Measurements from ENCODE around the gene THEM4.

Gene THEM4

DNA sequence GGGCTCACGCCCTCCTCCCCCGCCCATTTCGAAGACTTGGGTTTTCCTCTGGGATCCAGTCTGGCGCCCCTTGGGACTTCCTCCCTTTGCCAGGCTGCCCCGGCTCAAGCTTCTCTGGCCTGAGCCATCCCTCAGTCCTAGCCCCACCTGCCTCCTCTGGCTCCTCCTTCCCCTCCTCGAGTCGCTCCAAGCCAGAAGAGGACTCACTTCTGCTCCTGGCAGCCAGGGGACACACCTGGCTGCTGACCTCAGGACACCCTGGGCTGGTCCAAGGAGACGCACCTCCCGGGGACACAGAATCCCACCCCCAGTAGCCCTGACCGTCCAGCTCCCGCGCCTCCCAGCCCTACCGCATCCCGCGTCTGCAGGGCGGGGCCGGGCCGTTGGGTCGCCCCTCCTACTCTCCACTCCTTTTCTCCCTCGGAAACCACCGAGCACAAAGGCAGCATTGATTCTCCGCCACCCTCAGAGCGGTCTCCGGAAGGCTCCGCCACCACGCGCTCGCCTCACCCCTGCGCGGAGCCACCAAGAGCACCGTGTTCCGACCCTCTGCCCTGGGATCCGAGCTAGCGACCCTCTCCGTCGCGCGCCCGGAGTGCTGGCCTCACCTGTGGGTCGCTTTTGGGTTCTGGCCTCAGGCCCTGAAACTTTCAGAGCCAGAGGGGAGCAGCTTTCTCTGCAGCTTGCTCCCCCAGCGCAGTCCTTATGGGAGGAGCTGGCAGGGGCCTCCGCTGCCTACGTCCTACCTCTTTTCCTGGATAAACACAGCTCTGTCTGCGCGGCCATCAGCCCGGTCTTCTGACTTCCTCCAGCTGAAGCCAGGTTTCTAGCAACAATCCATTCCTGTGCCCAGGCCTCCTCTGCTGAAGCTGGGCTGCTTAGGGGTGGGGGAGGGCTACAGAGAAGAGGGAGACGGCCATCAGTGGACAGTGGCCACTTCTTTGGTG is 69.6 kb downstream of the THEM4 start, which contains the start of gene C2CD4D:
Gene C2CD4D (minus strand): TSS at position 364 of the 947 bp plus-strand sequence. CDS start 831 bp downstream, outside the sequence.
- H2BK5ac ChIP-seq (ENCODE audit: low read depth, low read length, poor library complexity): no peak within 1 kb of the TSS
- peaks cover 21% of the 10 kb centered on the region for H3K27me3 ChIP-seq (ENCODE audit: insufficient read depth, low read length)
- H3K18ac ChIP-seq (ENCODE audit: low read length): peak within 1 kb of the TSS; percentile 76
- H3K9ac ChIP-seq (ENCODE audit: low read length): no peak within 1 kb of the TSS
- peak within 1 kb of the TSS; percentile 76 for H4K12ac ChIP-seq (ENCODE audit: low read depth, low read length)
- H2AK5ac ChIP-seq (ENCODE audit: low read length): no peak within 1 kb of the TSS
- WGBS (ENCODE audit: extremely low coverage, insufficient coverage, insufficient read length): no CpG with 5 or more reads among the region's 47 CpGs
- peak within 1 kb of the TSS; percentile 55 for H3K4me3 ChIP-seq (ENCODE audit: low read depth, low read length)
- peak within 1 kb of the TSS; percentile 73 for H4K91ac ChIP-seq (ENCODE audit: low read depth, low read length)
- H3K27ac ChIP-seq (ENCODE audit: low read depth, low read length): no peak within 1 kb of the TSS
- H3K79me1 ChIP-seq (ENCODE audit: low read length): peaks cover 16% of the 10 kb centered on the region
- peak; percentile 53 to 71 for DNase-seq
- peak within 1 kb of the TSS; percentile 59 for H3K4me2 ChIP-seq (ENCODE audit: low read length)
- H3K79me2 ChIP-seq (ENCODE audit: control insufficient read depth, insufficient read depth, low read length, poor library complexity): peaks cover 8% of the 10 kb centered on the region
- H3K4me1 ChIP-seq (ENCODE audit: control insufficient read depth in 1 of 2, insufficient read depth in 2 of 2, low read length in 2 of 2): peaks cover 24 to 31% of the 10 kb centered on the region in 2 experiments
- H4K8ac ChIP-seq (ENCODE audit: low read depth, low read length): peak within 1 kb of the TSS; percentile 84
- H3K23ac ChIP-seq (ENCODE audit: low read length): no peak within 1 kb of the TSS
- peak within 1 kb of the TSS; percentile 40 for H3K4ac ChIP-seq (ENCODE audit: low read depth, low read length)
- peak within 1 kb of the TSS; percentile 69 for H2AFZ ChIP-seq (ENCODE audit: insufficient read depth, low read length, poor library complexity)
- H2BK12ac ChIP-seq (ENCODE audit: low read length): no peak within 1 kb of the TSS
- peak within 1 kb of the TSS; percentile 48 for H2BK120ac ChIP-seq (ENCODE audit: insufficient read depth, low read length, poor library complexity)
- H3K36me3 ChIP-seq (ENCODE audit: control insufficient read depth in 1 of 2, insufficient read depth in 2 of 2, low read length in 2 of 2): no peaks in the 10 kb centered on the region
- H3K14ac ChIP-seq (ENCODE audit: low read length): peak within 1 kb of the TSS; percentile 39
- peaks cover 2% of the 10 kb centered on the region for H3K9me3 ChIP-seq (ENCODE audit: insufficient read depth, low read depth, low read length)

DNA sequence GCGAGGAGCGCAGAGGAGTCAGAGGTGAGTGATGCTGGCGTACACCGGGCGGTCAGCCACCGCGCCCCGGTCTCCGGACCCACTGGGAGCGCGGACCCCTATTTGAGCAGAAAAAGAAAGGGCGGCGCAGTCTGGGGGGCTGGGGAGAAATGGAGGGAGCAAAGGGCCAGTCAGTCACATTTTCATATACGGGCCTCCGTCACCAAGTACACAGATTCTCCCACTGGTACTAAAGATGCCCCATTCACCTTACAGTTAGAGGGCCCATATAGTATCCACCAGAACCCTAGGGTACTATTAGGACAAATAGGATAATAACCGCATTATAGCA is 70.3 kb downstream of the THEM4 start:
- H3K79me1 ChIP-seq (ENCODE audit: low read length): peaks cover 16% of the 10 kb centered on the region
- WGBS (ENCODE audit: extremely low coverage, insufficient coverage, insufficient read length): no CpG with 5 or more reads among the region's 16 CpGs

DNA sequence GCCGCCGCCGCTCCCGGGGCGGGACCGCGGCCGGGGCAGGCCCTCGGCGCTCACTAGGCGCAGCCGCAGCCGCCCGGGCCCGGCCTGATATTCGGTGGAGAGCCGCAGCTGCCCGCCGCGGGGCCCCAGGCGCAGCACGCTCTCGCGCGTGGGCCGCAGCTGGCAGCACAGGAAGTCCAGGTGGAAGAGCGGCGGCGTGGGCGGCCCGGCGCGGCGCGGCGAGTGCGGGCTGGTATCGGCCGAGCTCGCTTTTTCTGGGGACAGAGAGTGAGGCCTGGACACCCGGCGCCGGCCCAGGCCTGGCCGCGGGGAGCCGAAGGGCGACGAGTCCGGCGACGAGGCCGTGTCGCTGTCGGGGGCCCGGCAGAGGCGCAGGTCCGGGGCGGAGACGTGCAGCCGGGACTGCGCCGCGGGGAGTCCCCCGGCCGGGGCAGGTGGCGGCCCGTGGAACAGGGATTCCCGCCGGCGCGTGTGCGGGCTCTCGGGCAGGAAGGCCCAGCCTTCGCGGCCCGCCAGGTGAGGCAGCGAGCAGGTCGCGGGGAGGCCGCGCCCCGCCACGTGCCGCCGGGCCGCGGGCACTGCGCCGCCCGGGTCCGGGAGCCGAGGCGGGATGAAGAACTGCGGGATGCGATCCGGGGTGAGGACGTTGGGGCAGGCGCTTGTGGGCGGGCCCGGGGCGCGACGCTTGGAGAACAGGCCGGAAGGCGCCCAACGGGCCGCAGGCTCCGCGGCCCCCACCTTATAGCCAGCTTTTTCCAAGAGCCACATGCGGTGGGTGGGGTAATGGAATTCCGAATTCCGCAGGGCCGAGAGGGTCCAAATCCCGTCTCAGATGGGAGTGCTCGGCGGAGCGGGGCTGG is 70.9 kb downstream of the THEM4 start:
- H3K14ac ChIP-seq (ENCODE audit: low read length): peak overlapping the region; percentile 59
- peaks cover 2% of the 10 kb centered on the region for H3K9me3 ChIP-seq (ENCODE audit: insufficient read depth, low read depth, low read length)
- H3K18ac ChIP-seq (ENCODE audit: low read length): peak overlapping the region; percentile 14
- H2BK5ac ChIP-seq (ENCODE audit: low read depth, low read length, poor library complexity): no peak overlapping the region
- peak overlapping the region; percentile 59 for H3K4me2 ChIP-seq (ENCODE audit: low read length)
- H2BK12ac ChIP-seq (ENCODE audit: low read length): no peak overlapping the region
- no peak overlapping the region for H3K9ac ChIP-seq (ENCODE audit: low read length)
- no peaks in the 10 kb centered on the region for H3K36me3 ChIP-seq (ENCODE audit: control insufficient read depth in 1 of 2, insufficient read depth in 2 of 2, low read length in 2 of 2)
- H3K4me3 ChIP-seq (ENCODE audit: low read depth, low read length): peak overlapping the region; percentile 55
- H4K91ac ChIP-seq (ENCODE audit: low read depth, low read length): peak overlapping the region; percentile 73
- WGBS (ENCODE audit: extremely low coverage, insufficient coverage, insufficient read length): no CpG with 5 or more reads among the region's 117 CpGs
- no peak overlapping the region for H3K27ac ChIP-seq (ENCODE audit: low read depth, low read length)
- H4K8ac ChIP-seq (ENCODE audit: low read depth, low read length): peak overlapping the region; percentile 73
- H2AK5ac ChIP-seq (ENCODE audit: low read length): no peak overlapping the region
- peaks cover 21% of the 10 kb centered on the region for H3K27me3 ChIP-seq (ENCODE audit: insufficient read depth, low read length)
- H3K23ac ChIP-seq (ENCODE audit: low read length): no peak overlapping the region
- peak overlapping the region; percentile 17 for H4K12ac ChIP-seq (ENCODE audit: low read depth, low read length)
- H3K79me2 ChIP-seq (ENCODE audit: control insufficient read depth, insufficient read depth, low read length, poor library complexity): peaks cover 8% of the 10 kb centered on the region
- peak overlapping the region; percentile 69 for H2AFZ ChIP-seq (ENCODE audit: insufficient read depth, low read length, poor library complexity)
- no peak overlapping the region for H2BK120ac ChIP-seq (ENCODE audit: insufficient read depth, low read length, poor library complexity)
- peak overlapping the region; percentile 23 for H3K4ac ChIP-seq (ENCODE audit: low read depth, low read length)
- H3K79me1 ChIP-seq (ENCODE audit: low read length): peaks cover 16% of the 10 kb centered on the region
- H3K4me1 ChIP-seq (ENCODE audit: control insufficient read depth in 1 of 2, insufficient read depth in 2 of 2, low read length in 2 of 2): peaks cover 24 to 31% of the 10 kb centered on the region in 2 experiments
- DNase-seq: no peak

More for the DNA sequence above, 70.3 kb downstream of the THEM4 start:
- H3K4ac ChIP-seq (ENCODE audit: low read depth, low read length): no peak overlapping the region
- no peak overlapping the region for H3K23ac ChIP-seq (ENCODE audit: low read length)
- H3K4me3 ChIP-seq (ENCODE audit: low read depth, low read length): peak overlapping the region; percentile 55
- peaks cover 2% of the 10 kb centered on the region for H3K9me3 ChIP-seq (ENCODE audit: insufficient read depth, low read depth, low read length)
- no peak overlapping the region for H2AFZ ChIP-seq (ENCODE audit: insufficient read depth, low read length, poor library complexity)
- no peak overlapping the region for H2BK5ac ChIP-seq (ENCODE audit: low read depth, low read length, poor library complexity)
- peaks cover 21% of the 10 kb centered on the region for H3K27me3 ChIP-seq (ENCODE audit: insufficient read depth, low read length)
- peak overlapping the region; percentile 39 for H3K14ac ChIP-seq (ENCODE audit: low read length)
- peak overlapping the region; percentile 17 for H4K8ac ChIP-seq (ENCODE audit: low read depth, low read length)
- no peak for DNase-seq
- no peak overlapping the region for H2AK5ac ChIP-seq (ENCODE audit: low read length)
- H2BK120ac ChIP-seq (ENCODE audit: insufficient read depth, low read length, poor library complexity): no peak overlapping the region
- peaks cover 24 to 31% of the 10 kb centered on the region in 2 experiments for H3K4me1 ChIP-seq (ENCODE audit: control insufficient read depth in 1 of 2, insufficient read depth in 2 of 2, low read length in 2 of 2)
- no peaks in the 10 kb centered on the region for H3K36me3 ChIP-seq (ENCODE audit: control insufficient read depth in 1 of 2, insufficient read depth in 2 of 2, low read length in 2 of 2)
- no peak overlapping the region for H3K18ac ChIP-seq (ENCODE audit: low read length)
- peaks cover 8% of the 10 kb centered on the region for H3K79me2 ChIP-seq (ENCODE audit: control insufficient read depth, insufficient read depth, low read length, poor library complexity)
- H3K4me2 ChIP-seq (ENCODE audit: low read length): peak overlapping the region; percentile 59
- H3K9ac ChIP-seq (ENCODE audit: low read length): no peak overlapping the region
- H4K12ac ChIP-seq (ENCODE audit: low read depth, low read length): no peak overlapping the region
- no peak overlapping the region for H2BK12ac ChIP-seq (ENCODE audit: low read length)
- no peak overlapping the region for H4K91ac ChIP-seq (ENCODE audit: low read depth, low read length)
- H3K27ac ChIP-seq (ENCODE audit: low read depth, low read length): no peak overlapping the region

DNA sequence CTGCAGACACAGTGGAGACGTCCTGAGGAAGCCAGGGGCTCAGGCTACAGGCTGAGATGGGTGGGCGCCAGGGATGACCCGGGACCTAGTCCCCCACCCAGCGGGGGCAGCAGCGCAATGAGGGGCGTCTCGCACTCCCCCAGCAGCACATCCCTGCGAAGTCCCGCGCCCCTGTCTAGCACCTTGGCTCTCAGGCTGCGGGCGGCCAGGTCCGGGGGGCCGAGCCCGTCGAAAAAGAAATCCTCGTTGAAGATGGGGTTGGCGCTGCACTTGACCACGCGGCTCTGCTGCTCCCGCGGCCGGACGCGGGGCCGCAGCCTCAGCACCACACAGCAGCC is 71.5 kb downstream of the THEM4 start:
- peaks cover 24 to 31% of the 10 kb centered on the region in 2 experiments for H3K4me1 ChIP-seq (ENCODE audit: control insufficient read depth in 1 of 2, insufficient read depth in 2 of 2, low read length in 2 of 2)
- no peak overlapping the region for H2BK5ac ChIP-seq (ENCODE audit: low read depth, low read length, poor library complexity)
- H4K8ac ChIP-seq (ENCODE audit: low read depth, low read length): peak overlapping the region; percentile 73
- peaks cover 16% of the 10 kb centered on the region for H3K79me1 ChIP-seq (ENCODE audit: low read length)
- H3K4ac ChIP-seq (ENCODE audit: low read depth, low read length): no peak overlapping the region
- H4K91ac ChIP-seq (ENCODE audit: low read depth, low read length): peak overlapping the region; percentile 73
- peak overlapping the region; percentile 69 for H2AFZ ChIP-seq (ENCODE audit: insufficient read depth, low read length, poor library complexity)
- no peak for DNase-seq
- peak overlapping the region; percentile 39 for H2BK12ac ChIP-seq (ENCODE audit: low read length)
- peaks cover 21% of the 10 kb centered on the region for H3K27me3 ChIP-seq (ENCODE audit: insufficient read depth, low read length)
- no CpG with 5 or more reads among the region's 26 CpGs for WGBS (ENCODE audit: extremely low coverage, insufficient coverage, insufficient read length)
- H3K9me3 ChIP-seq (ENCODE audit: insufficient read depth, low read depth, low read length): peaks cover 2% of the 10 kb centered on the region
- peak overlapping the region; percentile 59 for H3K4me2 ChIP-seq (ENCODE audit: low read length)
- no peak overlapping the region for H3K27ac ChIP-seq (ENCODE audit: low read depth, low read length)
- H3K4me3 ChIP-seq (ENCODE audit: low read depth, low read length): no peak overlapping the region
- peak overlapping the region; percentile 60 for H2BK120ac ChIP-seq (ENCODE audit: insufficient read depth, low read length, poor library complexity)
- peak overlapping the region; percentile 75 for H2AK5ac ChIP-seq (ENCODE audit: low read length)
- H4K12ac ChIP-seq (ENCODE audit: low read depth, low read length): peak overlapping the region; percentile 63
- no peaks in the 10 kb centered on the region for H3K36me3 ChIP-seq (ENCODE audit: control insufficient read depth in 1 of 2, insufficient read depth in 2 of 2, low read length in 2 of 2)
- H3K18ac ChIP-seq (ENCODE audit: low read length): peak overlapping the region; percentile 40
- peak overlapping the region; percentile 19 for H3K14ac ChIP-seq (ENCODE audit: low read length)
- H3K9ac ChIP-seq (ENCODE audit: low read length): no peak overlapping the region
- peaks cover 8% of the 10 kb centered on the region for H3K79me2 ChIP-seq (ENCODE audit: control insufficient read depth, insufficient read depth, low read length, poor library complexity)
- H3K23ac ChIP-seq (ENCODE audit: low read length): no peak overlapping the region

Measured in trophoblast cell (in vitro differentiated cells and primary cell).